SH-SY5Y (cell line): ENCODE data around the gene MED13L.

Experiments
- GATA2 ChIP-seq: IDR thresholded peaks from 2 replicates; pipeline ENCODE4 v1.6.1; 2011; ENCODE audit warnings: mild to moderate bottlenecking, low read depth, low read length
- GATA3 ChIP-seq: IDR thresholded peaks from 2 replicates; pipeline ENCODE4 v1.6.1; 2011; ENCODE audit warnings: low read depth, mild to moderate bottlenecking, low read length, moderate library complexity

MED13L gene

DNA sequence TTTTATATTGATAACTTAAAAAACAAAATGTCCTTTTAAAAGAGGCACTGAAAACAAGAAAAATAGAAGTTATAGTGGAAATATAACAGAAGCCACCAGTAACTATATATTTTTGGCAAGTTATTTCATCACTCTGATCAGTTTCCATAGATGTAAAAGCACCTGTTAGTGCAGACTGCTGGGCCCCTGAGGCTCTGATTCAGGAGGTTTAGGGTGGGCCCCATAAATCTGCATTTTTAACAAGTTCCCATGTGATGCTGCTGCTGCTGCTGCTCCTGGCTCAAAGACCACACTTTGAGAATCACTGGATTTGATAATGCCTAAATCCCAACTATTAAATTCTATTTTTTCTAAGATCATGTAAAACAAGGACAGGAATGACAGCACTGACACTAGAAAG lies 251.1 kb downstream of the MED13L start:
- no peak for TF ChIP-seq GATA3
- no peak for TF ChIP-seq GATA2

- TF ChIP-seq GATA3 (no peak), GATA2 (no peak)
These were observed 252.7 kb downstream of the MED13L start for GRCh38 chr12:116024769-116025168.

- TF ChIP-seq GATA3 (no peak), GATA2 (no peak)
These were observed 258.1 kb downstream of the MED13L start for GRCh38 chr12:116019415-116019814.

- TF ChIP-seq GATA2 (no peak), GATA3 (no peak)
These were observed 259.2 kb downstream of the MED13L start for GRCh38 chr12:116018282-116018681.

- TF ChIP-seq GATA2 = no peak
- no peak for TF ChIP-seq GATA3
These were observed 262.0 kb downstream of the MED13L start for GRCh38 chr12:116015525-116015924.

DNA sequence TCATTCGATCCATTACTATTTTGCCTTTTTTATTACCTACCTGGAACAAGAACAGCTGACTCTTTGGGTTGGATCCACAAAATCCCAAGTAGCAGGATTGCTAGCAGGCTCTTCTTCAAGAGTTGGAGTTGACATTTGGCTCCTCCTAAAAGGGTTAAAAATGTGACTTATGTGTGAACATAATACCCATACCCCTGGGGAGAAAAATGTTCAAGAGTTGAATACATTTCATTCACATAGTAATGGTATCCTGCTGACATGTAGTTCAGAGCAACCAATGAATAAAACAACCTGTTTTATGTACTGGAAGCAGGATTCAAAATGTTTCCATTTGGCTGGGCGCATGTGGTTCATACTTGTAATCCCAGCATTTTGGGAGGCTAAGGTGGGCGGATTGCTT lies 264.7 kb downstream of the MED13L start:
- no peak for TF ChIP-seq GATA3
- no peak for TF ChIP-seq GATA2

DNA sequence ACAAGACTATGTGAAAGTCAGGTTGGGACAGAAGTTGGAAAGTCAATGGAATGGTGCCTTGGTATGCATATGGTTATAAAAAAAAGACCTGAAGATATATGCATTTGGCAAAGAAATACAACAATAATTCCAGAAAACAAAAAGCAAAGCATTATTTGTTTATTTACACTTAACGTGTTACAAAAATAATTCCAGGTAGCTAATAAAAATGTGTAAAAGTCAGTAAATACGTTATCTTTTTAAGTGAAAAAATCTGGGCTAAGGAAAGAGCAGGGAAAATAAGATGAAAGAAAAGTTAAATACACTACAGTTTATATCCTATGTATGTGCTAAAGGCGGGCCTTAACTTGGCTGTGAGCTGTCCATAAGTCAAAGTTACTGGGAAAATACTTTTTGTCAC lies 266.3 kb downstream of the MED13L start:
- TF ChIP-seq GATA2 = no peak
- no peak for TF ChIP-seq GATA3

DNA sequence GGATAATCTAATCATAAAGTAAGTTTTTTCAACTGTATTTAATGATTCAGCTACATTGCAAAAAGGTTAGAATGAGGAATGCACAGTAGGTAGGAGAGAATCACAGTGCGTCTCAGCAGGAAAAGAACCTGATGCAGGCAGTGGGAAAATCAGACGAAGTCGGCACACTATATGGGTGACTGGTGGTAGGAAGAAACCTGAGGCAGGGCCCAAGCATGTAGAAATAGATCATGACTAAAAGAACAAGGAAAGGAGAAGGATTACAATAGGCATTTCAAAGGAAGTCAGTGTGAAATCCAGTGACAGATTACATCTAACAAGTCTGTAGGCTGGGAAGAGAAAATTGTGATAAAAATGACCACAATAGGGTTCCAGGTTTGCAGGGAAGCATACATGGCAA lies 267.0 kb downstream of the MED13L start:
- TF ChIP-seq GATA3 (no peak), GATA2 (no peak)

GRCh38 chr12:116009805-116010204 lies 267.7 kb downstream of the MED13L start:
- TF ChIP-seq GATA2 (no peak), GATA3 (no peak)

- no peak for TF ChIP-seq GATA2
- TF ChIP-seq GATA3 = no peak
These were observed 271.4 kb downstream of the MED13L start for GRCh38 chr12:116006141-116006540.

DNA sequence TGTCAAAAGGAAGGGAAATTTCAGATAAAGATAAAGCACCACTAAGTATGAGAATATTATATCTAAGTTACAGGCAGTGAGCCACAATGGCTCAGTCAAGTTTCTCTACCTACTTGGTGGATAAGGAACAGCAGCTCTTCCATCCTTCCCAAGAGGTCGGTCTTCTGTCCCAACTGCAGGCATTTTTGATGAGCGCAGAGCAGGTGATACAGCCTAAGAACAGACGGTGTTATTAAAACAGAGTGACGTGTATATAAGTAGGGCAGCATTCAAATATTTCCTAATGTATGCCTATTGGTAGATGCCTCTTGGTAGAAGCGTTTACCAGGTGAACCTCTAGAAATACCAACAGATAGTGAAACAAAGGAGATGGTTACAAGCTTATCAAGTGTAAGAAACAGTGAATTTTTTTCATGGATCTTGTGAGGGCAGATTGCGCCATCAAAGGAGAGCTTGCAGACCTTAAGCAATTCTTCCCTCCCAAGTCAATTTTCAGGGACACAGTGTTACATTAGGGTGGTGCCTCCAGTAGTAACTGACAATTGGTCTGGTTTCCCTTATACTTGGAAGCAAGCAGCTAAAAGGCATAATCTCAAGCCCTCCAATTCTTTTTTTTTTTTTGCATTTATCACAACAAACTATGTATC lies 274.5 kb downstream of the MED13L start:
- TF ChIP-seq GATA2 (no peak), GATA3 (no peak)

DNA sequence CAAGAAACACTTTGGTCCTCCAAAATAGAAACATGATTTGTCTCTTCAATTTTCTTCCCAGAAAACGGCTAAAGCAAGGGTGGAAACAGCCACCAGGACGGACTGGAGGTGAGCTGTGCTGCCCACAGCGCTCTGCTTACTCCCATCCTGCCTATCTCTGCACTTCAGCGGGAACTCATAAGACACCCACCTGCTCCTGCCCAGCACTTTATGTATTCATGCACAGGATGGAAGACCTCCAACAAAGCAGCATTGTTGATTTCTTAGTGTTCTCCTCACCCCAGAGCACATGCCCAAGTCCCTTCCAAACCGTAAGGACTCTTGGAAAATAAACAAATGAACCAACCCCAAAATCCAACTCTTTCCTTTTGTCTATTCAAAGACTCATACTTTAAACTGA lies 277.2 kb downstream of the MED13L start:
- TF ChIP-seq GATA3 (no peak), GATA2 (no peak)

DNA sequence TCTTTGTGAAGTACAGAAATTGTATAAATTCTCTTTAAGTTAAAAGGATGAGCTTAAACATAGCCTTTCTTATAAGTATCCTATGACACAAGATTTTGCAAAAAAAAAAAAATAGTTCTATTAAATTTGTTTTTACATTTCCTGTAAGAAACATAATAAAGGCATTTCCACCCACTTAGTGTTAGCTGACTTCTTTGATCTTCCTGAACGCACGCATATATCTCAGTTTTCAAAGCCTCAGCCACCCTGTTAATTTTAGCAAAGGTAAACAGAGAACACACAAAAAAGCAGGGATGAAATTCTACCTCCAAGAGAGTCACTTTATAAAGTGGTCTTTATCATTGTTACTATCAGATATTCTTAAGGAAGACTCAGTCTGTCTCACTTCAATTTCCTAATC lies 277.9 kb downstream of the MED13L start:
- TF ChIP-seq GATA3 (no peak), GATA2 (no peak)

DNA sequence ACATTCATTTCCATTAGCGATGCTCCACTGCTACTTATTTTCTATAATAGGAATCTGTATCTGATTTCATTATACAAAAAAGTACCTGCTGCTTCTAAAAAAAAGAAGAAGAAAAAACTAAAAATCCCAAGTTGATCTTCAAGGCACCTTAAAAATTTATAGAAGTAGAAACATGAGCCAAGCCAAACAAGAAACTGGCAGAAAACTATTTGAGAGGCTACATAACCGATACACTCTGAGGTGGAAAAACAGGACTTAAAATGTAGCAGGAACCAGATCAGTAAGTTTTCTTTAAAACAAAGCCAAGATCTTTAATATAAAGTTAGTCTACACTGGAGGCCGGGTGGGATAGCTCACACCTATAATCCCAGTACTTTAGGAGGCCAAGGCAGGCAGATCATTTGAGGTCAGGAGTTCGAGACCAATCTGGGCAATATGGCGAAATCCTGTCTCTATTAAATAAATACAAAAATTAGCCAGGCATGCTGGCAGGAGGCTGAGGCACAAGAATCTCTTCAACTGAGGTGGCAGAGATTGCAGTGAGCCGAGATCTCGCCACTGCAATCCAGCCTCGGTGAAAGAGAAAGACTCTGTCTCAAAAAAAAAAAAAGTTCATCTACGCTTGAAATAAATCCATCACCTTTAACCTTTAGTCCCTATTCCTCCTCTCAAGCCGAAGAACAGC lies 278.6 kb downstream of the MED13L start:
- TF ChIP-seq GATA3 (no peak), GATA2 (no peak)

GRCh38 chr12:115998119-115998633 lies 279.3 kb downstream of the MED13L start:
- TF ChIP-seq GATA3 (no peak), GATA2 (no peak)
